ENCODE measurements around the gene CD74.

DNA sequence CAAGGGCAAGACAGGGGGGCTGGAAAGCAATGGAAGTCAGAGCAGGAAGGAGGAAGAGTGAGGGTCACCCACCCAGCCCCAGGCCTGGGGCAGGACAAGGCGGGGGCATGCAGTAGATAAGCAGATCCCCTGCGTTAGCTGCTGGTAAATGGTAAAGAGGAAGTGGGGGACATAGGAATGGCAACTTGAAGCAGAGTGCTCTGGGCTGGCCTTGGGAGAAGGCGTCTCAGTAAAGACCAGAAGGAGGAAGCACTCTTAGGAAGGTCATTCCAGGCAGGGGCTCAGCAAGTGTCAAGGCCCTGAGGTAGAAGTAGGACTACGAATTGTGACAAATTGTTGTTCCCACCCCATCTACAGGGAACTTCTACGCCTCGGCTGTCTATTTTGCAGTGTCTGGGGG lies 40.1 kb downstream of the CD74 start:
- TF ChIP-seq, protein P1, sequence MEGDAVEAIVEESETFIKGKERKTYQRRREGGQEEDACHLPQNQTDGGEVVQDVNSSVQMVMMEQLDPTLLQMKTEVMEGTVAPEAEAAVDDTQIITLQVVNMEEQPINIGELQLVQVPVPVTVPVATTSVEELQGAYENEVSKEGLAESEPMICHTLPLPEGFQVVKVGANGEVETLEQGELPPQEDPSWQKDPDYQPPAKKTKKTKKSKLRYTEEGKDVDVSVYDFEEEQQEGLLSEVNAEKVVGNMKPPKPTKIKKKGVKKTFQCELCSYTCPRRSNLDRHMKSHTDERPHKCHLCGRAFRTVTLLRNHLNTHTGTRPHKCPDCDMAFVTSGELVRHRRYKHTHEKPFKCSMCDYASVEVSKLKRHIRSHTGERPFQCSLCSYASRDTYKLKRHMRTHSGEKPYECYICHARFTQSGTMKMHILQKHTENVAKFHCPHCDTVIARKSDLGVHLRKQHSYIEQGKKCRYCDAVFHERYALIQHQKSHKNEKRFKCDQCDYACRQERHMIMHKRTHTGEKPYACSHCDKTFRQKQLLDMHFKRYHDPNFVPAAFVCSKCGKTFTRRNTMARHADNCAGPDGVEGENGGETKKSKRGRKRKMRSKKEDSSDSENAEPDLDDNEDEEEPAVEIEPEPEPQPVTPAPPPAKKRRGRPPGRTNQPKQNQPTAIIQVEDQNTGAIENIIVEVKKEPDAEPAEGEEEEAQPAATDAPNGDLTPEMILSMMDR (IDR thresholded peaks at IDR 0.05): no peak
- no peak for TF ChIP-seq POLR2A (IDR thresholded peaks at IDR 0.05)

Data from esophagus squamous epithelium (tissue), 4 donors.